Measurements from ENCODE around the gene SMDT1.
A peak's percentile ranks its signal among the peaks of the same experiment; 100 is the strongest.
"Not testable (repeated sequence)": the region's sequence is repeated elsewhere in the genome, so short reads cannot be mapped to it uniquely, and the experiment has no call there.

Gene SMDT1

GRCh38 chr22:42071508-42071907 is 8.0 kb upstream of the SMDT1 start:
- not testable (repeated sequence) for DNase-seq

DNA sequence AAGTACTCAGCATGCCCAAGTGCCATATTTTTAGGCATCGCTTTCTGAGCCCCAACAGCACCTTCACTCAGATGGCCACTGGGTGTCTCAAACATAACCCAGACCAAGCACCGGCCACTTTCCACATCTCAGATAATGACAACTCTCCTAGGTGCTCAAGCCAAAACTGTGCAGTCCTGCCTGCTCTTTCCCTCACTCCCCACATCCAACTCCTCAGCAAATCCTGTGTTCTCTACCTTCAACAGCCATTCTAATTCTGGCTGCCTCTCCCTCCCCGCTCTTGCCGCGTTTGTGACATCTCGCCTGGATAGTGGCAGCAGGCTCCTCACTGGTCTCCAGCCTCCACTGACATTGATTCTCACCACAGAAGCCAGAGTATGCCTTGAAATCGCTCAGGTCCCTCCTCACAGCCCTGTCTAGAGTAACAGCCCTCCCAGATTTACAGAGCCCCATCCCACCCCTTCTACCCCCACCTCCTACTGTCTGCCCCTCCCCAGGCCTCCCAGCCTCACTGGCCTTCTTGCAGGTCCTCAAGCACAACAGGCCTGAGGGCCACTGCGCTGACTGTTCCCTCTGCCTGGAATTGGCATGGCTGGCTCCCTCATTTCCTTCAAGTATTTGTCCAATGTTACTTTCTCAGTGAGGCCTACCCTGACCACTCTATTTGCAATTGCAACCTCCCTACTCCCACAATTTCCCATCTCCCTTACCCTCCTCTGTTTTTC is 6.7 kb upstream of the SMDT1 start:
- peak; percentile 56 for DNase-seq

DNA sequence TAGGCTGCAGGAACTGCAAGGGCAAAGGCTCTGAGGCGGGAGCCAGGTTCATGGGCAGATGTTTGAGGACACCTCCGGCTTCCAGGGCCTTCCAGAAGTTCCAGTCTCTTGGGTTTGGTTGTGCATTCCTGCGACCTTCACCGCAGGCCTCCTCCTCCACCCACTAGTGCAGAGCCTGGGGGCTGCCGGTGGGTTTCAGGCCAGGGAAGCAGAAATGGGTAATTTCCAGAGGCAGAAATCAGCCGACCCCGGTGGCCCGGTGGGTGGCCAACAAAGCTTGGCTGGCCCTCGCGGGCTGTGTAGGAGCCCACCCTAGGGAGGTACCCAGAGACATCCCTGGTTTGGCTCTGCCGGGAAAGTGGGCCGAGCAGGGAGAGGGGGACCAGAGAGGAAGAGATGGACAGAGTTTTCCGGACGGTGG is 5.9 kb upstream of the SMDT1 start:
- no peak for DNase-seq

DNA sequence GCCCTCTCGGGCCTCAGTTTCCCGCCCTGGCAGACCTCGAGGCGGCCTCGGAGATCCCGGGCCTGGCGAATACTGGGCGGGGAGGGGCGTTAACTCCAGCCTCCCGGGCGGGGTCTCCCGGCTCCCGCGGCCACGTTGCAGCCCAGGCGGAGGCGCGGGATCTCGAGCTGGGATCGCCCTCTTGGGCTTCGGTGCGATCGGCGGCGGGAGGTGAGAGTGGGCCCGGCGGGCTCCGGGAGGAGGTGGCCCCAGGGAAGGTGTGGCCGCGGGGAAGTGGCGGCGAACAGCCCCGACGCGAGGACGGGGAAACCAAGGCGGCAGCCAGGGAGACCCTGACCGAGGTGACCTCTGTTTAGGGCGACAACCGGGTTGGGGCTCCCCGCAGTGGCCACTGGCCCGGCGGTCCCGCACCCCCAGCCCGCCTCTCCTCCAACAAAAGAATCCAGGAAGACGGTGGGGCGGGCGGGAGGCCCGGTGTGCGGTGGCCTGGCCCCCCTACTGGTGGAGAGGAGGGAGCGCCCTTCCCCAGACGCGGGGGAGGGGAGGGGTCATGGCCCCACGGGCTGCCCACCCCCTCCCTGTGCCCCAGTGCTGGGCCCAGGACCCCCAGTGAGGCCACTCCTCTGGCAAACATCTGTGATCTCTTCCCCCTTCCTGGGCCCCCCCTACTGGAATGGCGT is 5.2 kb upstream of the SMDT1 start, which contains the start of gene PHETA2:
PHETA2 (plus strand) TSS at position 117 of the 680 bp plus-strand sequence. CDS start 3,046 bp downstream, outside the sequence.
- DNase-seq: peak; percentile 74

DNA sequence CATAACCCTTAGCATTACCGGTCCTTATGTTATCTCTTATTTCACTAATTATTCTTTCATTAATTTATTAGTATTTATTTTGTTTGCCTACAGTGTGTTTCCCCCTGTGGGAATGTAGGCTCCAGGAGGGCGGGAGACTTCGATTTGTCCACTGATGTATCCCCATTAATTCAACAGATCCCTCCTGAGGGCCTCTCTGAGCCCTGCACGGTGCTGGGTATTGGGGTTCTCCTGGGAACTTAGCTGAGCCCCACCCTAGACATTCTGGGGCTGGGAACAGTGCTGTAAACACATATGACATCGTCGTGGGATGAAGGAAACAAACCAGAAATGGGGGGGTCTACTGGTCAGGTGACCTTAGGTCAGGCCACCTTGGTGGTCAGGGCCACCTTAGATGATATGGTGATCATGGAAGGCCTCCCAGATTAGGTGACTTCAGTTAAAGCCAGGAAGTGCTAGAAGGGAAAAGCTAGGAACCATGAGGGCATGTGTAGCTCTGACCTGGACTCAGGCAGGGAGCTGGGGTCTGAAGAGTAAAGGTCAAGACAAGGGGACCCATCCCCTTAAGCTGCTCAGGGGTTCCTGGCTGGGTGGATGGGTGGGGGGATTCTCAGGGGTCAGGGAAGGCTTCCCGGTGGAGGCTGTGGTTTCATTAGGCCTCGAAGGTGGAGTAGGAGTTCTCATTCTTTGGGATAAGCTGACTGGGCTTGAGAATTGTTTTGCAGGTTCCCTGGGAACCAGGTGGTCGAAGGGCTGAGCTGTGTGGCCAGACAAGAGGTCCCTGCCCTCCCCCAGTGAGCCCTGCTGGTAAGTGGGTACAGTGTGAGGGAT is 4.4 kb upstream of the SMDT1 start:
- no peak for DNase-seq

GRCh38 chr22:42076764-42077485 is 2.6 kb upstream of the SMDT1 start:
- DNase-seq: no peak

DNA sequence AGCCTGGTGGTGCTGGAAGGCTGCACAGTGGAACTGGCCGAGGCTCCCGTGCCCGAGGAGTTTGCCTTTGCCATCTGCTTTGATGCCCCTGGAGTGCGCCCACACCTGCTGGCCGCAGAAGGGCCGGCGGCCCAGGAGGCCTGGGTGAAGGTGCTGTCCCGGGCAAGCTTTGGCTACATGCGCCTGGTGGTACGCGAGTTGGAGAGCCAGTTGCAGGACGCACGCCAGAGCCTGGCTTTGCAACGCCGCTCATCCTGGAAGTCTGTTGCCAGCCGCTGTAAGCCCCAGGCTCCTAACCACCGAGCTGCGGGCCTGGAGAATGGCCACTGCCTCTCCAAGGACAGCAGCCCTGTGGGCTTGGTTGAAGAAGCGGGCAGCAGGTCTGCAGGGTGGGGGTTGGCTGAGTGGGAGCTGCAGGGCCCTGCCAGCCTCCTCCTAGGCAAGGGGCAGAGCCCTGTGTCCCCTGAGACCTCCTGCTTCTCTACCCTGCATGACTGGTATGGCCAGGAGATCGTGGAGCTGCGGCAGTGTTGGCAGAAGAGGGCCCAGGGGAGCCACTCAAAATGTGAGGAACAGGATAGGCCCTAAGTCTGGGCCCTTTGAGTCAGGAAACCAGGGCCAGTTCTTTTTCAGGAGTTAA is 1.9 kb upstream of the SMDT1 start:
- no peak for DNase-seq

- no peak for DNase-seq
Observed at GRCh38 chr22:42078469-42079318, 806 bp upstream of the SMDT1 start.

DNA sequence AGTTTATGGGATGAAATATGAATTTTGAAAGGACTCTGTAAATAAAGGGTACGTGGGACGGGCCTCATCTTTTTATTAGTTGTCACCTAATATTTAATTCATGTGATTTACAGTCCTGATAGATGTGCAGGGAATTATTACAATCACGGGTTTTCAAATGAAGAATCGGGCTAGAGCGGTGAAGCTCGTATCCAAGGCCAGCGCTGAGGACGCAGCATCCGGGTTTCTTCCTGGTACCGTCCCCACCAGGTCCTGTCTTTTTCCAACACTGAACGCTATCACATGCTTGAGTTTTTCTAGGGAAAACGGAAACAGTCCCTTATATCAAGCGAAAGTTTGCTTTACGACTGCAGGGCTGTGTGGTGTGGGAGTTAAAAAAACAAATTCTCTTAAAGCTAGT is 787 bp downstream of the SMDT1 start:
- peak; percentile 35 for DNase-seq

- DNase-seq: no peak
Observed at GRCh38 chr22:42083119-42083518, 3.6 kb downstream of the SMDT1 start.

DNA sequence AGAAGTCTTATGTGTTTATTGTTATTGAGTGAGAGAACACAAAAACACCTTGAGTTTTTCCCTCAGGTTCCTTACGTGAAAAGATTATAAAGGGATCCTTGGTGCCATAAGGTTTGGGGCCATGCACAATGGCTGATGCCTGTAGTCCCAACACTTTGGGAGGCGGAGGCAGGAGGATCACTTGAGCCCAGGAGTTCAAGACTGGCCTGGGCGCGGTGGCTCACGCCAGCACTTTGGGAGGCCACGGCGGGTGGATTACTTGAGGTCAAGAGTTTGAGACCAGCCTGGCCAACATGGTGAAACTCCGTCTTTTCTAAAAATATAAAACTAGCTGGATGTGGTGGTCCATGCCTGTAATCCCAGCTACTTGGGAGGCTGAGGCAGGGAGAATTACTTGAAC is 5.4 kb downstream of the SMDT1 start:
- no peak for DNase-seq

GRCh38 chr22:42086051-42086450 is 6.6 kb downstream of the SMDT1 start:
- no peak for DNase-seq

GRCh38 chr22:42090596-42091454 is 11.3 kb downstream of the SMDT1 start, which contains the start of gene NDUFA6:
Gene NDUFA6 (minus strand): TSS chr22:42090772. CDS start chr22:42090744, 28 bp downstream.
- DNase-seq: peak; percentile 100

- no peak for DNase-seq
Observed at GRCh38 chr22:42091455-42091782, 11.9 kb downstream of the SMDT1 start.

GRCh38 chr22:42101199-42101598 is 21.7 kb downstream of the SMDT1 start:
- DNase-seq: no peak

DNA sequence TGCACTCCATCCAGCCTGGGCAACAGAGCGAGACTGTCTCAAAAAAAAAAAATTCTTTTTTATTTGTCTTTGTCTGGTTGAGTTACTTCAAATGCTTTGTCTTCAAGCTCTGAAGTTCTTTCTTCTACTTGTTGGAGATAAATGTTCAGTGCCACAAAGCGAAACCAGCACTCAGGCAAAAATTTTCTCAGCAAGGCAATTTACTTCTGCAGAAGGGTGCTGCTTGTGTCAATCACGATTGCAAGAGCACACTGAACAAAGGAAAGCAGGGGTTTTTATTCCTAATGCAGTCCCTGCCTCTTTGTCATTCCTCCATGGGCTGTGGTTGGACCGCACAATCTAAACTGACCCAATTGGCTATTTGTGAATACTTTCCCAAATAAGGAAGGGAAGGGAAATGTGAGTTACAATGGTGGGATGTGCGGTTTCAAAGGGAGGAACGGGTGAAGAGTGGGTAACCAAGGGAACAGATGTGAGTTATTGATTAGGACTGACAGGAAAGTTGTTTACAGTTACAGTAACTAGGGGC is 24.9 kb downstream of the SMDT1 start:
- DNase-seq: not testable (repeated sequence)

GRCh38 chr22:42108848-42109247 is 29.3 kb downstream of the SMDT1 start:
- DNase-seq: no peak

DNA sequence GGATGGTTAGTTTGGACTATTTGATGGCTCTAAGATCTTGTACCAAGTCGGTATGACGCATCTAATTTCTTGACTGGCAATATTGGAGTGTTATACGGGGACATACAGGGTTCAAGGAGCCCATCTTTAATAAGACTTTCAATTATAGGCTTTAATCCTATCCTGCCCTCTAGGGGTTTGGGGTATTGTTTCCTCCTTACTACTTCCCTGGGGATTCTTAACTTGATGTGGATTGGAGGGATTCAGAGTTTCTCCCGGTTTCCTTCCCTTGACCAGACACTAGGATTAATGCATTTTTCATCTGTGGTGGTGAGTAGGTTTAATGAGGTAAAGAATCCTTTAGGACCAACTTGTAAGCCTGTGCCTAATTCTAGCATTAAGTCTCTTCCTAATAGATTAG is 32.3 kb downstream of the SMDT1 start:
- no peak for DNase-seq

- DNase-seq: peak; percentile 62
Observed at GRCh38 chr22:42112793-42113192, 33.3 kb downstream of the SMDT1 start.

GRCh38 chr22:42114721-42115120 is 35.2 kb downstream of the SMDT1 start:
- DNase-seq: peak; percentile 51

All from hematopoietic multipotent progenitor cell treated with erythropoietin and hydrocortisone succinate and interleukin-3 and kit ligand, for 4 days (in vitro differentiated cells).